ENCODE results near the gene ADAP1. TPM values are rescaled to one million over a fixed set of nuclear protein-coding genes. Genes with fewer than 3 reads are reported as not detected.
"Not testable (repeated sequence)": the region's sequence is repeated elsewhere in the genome, so short reads cannot be mapped to it uniquely, and the experiment has no call there.

ADAP1 gene
- total RNA-seq, 6 experiments from 2014 or later: 1.4 to 4.2 (median 2.7) TPM

GRCh38 chr7:945147-945555 is 9.3 kb downstream of the ADAP1 start:
- WGBS (ENCODE audit: insufficient coverage, low coverage, low lambda C conversion rate, missing lambda C conversion rate): no CpG with 5 or more reads among the region's 13 CpGs
- Histone ChIP-seq H3K27me3 (no peaks in the 10 kb centered on the region), H3K9me3 (no peaks in the 10 kb centered on the region), H3K27ac (no peak overlapping the region), H3K36me3 (no peaks in the 10 kb centered on the region), H3K4me3 (no peak overlapping the region), H3K4me1 (no peaks in the 10 kb centered on the region)
- DNase-seq (peak in 2 of 3 donors; percentile 11 to 43), ATAC-seq (peak in 1 of 4 donors; percentile 33)
- TF ChIP-seq POLR2A (IDR thresholded peaks at IDR 0.05): no peak
- TF ChIP-seq, protein P1, sequence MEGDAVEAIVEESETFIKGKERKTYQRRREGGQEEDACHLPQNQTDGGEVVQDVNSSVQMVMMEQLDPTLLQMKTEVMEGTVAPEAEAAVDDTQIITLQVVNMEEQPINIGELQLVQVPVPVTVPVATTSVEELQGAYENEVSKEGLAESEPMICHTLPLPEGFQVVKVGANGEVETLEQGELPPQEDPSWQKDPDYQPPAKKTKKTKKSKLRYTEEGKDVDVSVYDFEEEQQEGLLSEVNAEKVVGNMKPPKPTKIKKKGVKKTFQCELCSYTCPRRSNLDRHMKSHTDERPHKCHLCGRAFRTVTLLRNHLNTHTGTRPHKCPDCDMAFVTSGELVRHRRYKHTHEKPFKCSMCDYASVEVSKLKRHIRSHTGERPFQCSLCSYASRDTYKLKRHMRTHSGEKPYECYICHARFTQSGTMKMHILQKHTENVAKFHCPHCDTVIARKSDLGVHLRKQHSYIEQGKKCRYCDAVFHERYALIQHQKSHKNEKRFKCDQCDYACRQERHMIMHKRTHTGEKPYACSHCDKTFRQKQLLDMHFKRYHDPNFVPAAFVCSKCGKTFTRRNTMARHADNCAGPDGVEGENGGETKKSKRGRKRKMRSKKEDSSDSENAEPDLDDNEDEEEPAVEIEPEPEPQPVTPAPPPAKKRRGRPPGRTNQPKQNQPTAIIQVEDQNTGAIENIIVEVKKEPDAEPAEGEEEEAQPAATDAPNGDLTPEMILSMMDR (IDR thresholded peaks at IDR 0.05): no peak
- intact Hi-C loops (cut with DNase I): no loop called here

DNA sequence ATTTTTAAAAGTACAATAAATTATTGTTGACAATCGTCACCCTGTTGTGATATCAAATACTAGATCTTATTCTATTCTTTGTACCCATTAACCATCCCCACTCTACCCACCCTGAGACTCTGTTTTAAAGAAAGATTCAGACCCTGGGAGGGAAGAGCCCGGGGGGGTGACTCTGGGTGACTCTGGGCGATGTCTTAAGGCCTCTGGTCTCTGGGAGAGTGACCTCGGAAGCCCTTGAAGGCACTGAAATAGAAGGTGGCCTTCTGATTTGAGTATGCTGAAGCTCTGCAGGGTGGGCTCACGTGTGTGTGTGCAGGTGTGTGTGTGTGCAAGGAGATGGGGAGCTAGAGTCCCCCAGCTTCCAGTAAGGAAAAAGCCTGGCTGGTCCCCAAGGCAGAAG is 9.7 kb downstream of the ADAP1 start:
- H3K4me3 ChIP-seq: no peak overlapping the region
- no peak for DNase-seq
- no peak for ATAC-seq
- H3K27me3 ChIP-seq: no peaks in the 10 kb centered on the region
- WGBS (ENCODE audit: insufficient coverage, low coverage, low lambda C conversion rate, missing lambda C conversion rate): 80% methylated on average over 4 of the region's 5 CpGs
- TF ChIP-seq POLR2A (IDR thresholded peaks at IDR 0.05): no peak
- no peak overlapping the region for H3K27ac ChIP-seq
- H3K36me3 ChIP-seq: no peaks in the 10 kb centered on the region
- intact Hi-C loops (cut with DNase I): no loop called here
- H3K9me3 ChIP-seq: no peaks in the 10 kb centered on the region
- no peaks in the 10 kb centered on the region for H3K4me1 ChIP-seq

- 20% methylated on average over 1 of the region's 4 CpGs for WGBS (ENCODE audit: insufficient coverage, low coverage, low lambda C conversion rate, missing lambda C conversion rate)
- H3K27me3 ChIP-seq; ATAC-seq; H3K4me1 ChIP-seq; DNase-seq; intact Hi-C loops (cut with DNase I); H3K27ac ChIP-seq; H3K4me3 ChIP-seq; H3K9me3 ChIP-seq; H3K36me3 ChIP-seq: not testable (repeated sequence)
Observed at GRCh38 chr7:943793-944192, 10.7 kb downstream of the ADAP1 start.

GRCh38 chr7:940599-941408 is 13.7 kb downstream of the ADAP1 start:
- Histone ChIP-seq H3K27ac (no peak overlapping the region), H3K4me3 (no peak overlapping the region), H3K36me3 (no peaks in the 10 kb centered on the region), H3K27me3 (no peaks in the 10 kb centered on the region), H3K9me3 (no peaks in the 10 kb centered on the region), H3K4me1 (no peaks in the 10 kb centered on the region)
- DNase-seq: no peak
- TF ChIP-seq, protein P1 (IDR thresholded peaks at IDR 0.05): no peak
- TF ChIP-seq POLR2A (IDR thresholded peaks at IDR 0.05): no peak
- intact Hi-C loops (cut with DNase I): no loop called here
- WGBS (ENCODE audit: insufficient coverage, low coverage, low lambda C conversion rate, missing lambda C conversion rate): 40% methylated on average over 2 of the region's 2 CpGs
- no peak for ATAC-seq

DNA sequence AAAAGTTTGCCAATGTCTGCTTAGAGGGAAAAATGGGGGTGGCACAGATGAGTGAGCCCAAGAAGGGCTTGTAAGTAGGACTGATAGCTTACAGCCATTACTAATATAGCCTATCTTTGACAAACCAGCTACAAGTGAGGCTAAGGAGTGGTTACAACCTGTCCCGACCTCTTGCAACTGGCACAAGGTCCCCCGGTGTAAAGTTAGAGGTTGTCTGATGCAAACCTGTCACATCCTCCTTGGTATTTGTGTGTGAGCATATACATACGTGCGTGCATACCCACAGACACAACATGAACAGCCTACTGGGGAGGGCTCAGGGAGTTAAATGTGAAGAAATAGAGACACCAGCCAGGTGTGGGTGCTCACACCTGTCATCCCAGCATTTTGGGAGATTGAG is 14.6 kb downstream of the ADAP1 start:
- ATAC-seq (no peak), DNase-seq (peak in 1 of 3 donors; percentile 4)
- Histone ChIP-seq H3K9me3 (no peaks in the 10 kb centered on the region), H3K36me3 (no peaks in the 10 kb centered on the region), H3K27me3 (no peaks in the 10 kb centered on the region), H3K4me3 (no peak overlapping the region), H3K27ac (no peak overlapping the region), H3K4me1 (no peaks in the 10 kb centered on the region)
- TF ChIP-seq, protein P1 (IDR thresholded peaks at IDR 0.05): no peak
- TF ChIP-seq POLR2A (IDR thresholded peaks at IDR 0.05): no peak
- WGBS (ENCODE audit: insufficient coverage, low coverage, low lambda C conversion rate, missing lambda C conversion rate): no CpG with 5 or more reads among the region's 4 CpGs
- intact Hi-C loops (cut with DNase I): no loop called here
